ENCODE results near the gene IFNA14.
"Not testable (repeated sequence)": the region's sequence is repeated elsewhere in the genome, so short reads cannot be mapped to it uniquely, and the experiment has no call there.

GRCh38 chr9:21212160-21212559 is 27.6 kb downstream of the IFNA14 start:
- not testable (repeated sequence) for TF ChIP-seq REST (IDR thresholded peaks at IDR 0.05; ENCODE audit: unreplicated experiment); EZH2 (IDR thresholded peaks at IDR 0.05; ENCODE audit: low read depth, unreplicated experiment); CTCF (conservative IDR thresholded peaks at IDR 0.05; ENCODE audit: low read depth in 2 of 2); POLR2AphosphoS5 (IDR thresholded peaks at IDR 0.05; ENCODE audit: low read depth); CREB1 (CRISPR knock-in tag; IDR thresholded peaks at IDR 0.05; ENCODE audit: low read depth); STAT1 (IDR thresholded peaks at IDR 0.05; ENCODE audit: unreplicated experiment); JUNB (IDR thresholded peaks at IDR 0.05; ENCODE audit: unreplicated experiment); NANOG (IDR thresholded peaks at IDR 0.05; ENCODE audit: borderline replicate concordance); EZH2phosphoT487 (IDR thresholded peaks at IDR 0.05; ENCODE audit: unreplicated experiment)
